Nephron (organoid): Measurements from ENCODE around the gene COPB2.

ENCODE experiments used
- H3K27ac Mint-ChIP-seq, 3 experiments: 2 replicates each; pipeline ENCODE4 v1.8.0; 2020; ENCODE audit warnings: mixed read lengths in 3 of 3, mild to moderate bottlenecking in 2 of 3, moderate library complexity in 1 of 3
- H3K27me3 Mint-ChIP-seq: 2 replicates; pipeline ENCODE4 v1.8.0; 2021; ENCODE audit warnings: low read depth, mild to moderate bottlenecking, moderate library complexity, mixed read lengths
- H3K36me3 Mint-ChIP-seq: 2 replicates; pipeline ENCODE4 v1.8.0; 2020; ENCODE audit warnings: low read depth, mixed read lengths
- H3K4me1 Mint-ChIP-seq: 2 replicates; pipeline ENCODE4 v1.8.0; 2020; ENCODE audit warnings: mixed read lengths
- H3K4me3 Mint-ChIP-seq, 3 experiments: 2 replicates each; pipeline ENCODE4 v1.8.0; 2020; ENCODE audit warnings: mild to moderate bottlenecking in 3 of 3, mixed read lengths in 3 of 3, moderate library complexity in 2 of 3
- H3K9me3 Mint-ChIP-seq: 2 replicates; pipeline ENCODE4 v1.8.0; 2020; ENCODE audit warnings: mixed read lengths
- TF ChIP-seq, protein P1 (sequence below), 3 experiments: fragments of 200-600 bp; sonication (generic); IDR thresholded peaks; one replicate each; pipeline ENCODE4 v1.5.0; 2021; ENCODE audit warnings: antibody characterized with exemption in 3 of 3; ENCODE audit not compliant: unreplicated experiment in 3 of 3

COPB2 gene

DNA sequence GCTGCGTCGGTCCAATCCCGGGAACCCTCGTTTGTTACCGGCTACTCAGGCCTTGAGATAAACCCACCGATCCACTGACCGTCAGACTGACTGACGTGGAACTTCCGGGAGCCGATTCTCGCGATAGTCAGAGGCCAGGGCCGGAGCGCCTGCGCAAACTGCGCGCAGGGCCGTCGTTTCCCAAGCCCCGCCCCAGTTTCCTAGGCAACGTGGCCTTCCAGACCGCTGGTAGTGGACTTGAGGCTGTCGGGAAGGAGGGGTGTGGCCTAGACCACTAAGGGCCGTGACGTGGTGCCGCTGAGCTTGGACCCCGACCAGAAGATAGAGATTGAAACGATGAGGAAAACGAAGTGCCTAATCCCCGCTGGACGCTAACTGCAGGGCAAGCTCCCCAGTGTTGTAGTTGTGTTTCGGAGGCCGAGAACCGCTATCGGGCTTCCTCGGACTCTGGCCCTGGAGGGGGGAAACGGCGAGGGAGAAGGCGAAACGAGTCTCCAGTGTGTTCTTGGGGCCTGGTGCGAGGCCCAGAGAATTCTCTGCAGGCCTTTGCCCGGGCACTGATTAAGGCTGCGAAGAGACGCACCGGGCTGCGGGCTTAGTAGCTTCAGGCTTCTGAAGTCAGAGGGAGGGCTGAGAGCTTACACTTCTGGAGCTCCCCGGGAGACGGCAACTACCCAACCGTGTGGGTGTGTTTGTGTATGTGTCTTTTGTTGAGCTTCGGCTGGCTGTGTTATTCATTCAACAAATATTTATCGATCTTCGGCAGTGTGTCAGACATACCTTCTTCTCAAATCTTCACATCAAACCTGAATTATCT is at the start of gene COPB2:
COPB2 (minus strand) TSS at position 96 of the 817 bp plus-strand sequence. CDS start 97 bp downstream, outside the sequence.
- TF ChIP-seq, protein P1, sequence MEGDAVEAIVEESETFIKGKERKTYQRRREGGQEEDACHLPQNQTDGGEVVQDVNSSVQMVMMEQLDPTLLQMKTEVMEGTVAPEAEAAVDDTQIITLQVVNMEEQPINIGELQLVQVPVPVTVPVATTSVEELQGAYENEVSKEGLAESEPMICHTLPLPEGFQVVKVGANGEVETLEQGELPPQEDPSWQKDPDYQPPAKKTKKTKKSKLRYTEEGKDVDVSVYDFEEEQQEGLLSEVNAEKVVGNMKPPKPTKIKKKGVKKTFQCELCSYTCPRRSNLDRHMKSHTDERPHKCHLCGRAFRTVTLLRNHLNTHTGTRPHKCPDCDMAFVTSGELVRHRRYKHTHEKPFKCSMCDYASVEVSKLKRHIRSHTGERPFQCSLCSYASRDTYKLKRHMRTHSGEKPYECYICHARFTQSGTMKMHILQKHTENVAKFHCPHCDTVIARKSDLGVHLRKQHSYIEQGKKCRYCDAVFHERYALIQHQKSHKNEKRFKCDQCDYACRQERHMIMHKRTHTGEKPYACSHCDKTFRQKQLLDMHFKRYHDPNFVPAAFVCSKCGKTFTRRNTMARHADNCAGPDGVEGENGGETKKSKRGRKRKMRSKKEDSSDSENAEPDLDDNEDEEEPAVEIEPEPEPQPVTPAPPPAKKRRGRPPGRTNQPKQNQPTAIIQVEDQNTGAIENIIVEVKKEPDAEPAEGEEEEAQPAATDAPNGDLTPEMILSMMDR (IDR thresholded peaks at IDR 0.05; ENCODE audit: unreplicated experiment in 3 of 3) = no peak
- Mint-ChIP-seq H3K27ac (peak within 1 kb of the TSS; percentile 98 to 99 (median 98)), H3K9me3 (no peaks in the 10 kb centered on the region), H3K4me3 (peak within 1 kb of the TSS; percentile 91 to 93 (median 92)), H3K36me3 (no peaks in the 10 kb centered on the region), H3K27me3 (no peaks in the 10 kb centered on the region), H3K4me1 (peaks cover 54% of the 10 kb centered on the region)

DNA sequence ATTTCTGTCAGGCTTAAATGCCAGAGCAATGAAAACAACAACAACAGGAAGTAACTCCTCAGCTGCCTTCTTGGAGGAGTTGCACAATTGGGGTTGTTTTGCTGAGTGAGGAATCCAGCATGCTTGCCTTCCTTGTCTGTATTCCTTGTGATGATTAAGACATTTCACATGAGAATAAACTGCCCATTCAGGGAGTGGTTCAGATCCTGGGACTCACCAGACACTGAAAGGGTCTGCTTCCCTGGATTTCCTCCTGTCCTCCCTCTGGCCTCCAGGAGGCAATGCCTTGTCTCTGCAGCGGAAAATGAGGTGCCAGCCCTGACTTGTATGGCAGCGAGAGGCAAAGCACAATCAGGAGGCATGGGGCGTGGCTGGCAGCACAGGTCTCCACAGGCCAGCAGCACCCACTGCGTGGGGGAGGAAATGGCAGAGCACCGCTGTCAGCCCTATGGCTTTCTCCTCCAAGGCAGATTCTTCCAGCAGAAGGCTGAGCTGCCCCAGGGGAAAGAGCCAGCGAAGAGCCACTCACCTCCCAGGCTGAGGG is 45.4 kb upstream of the COPB2 start:
- peaks cover 37% of the 10 kb centered on the region for H3K36me3 Mint-ChIP-seq

DNA sequence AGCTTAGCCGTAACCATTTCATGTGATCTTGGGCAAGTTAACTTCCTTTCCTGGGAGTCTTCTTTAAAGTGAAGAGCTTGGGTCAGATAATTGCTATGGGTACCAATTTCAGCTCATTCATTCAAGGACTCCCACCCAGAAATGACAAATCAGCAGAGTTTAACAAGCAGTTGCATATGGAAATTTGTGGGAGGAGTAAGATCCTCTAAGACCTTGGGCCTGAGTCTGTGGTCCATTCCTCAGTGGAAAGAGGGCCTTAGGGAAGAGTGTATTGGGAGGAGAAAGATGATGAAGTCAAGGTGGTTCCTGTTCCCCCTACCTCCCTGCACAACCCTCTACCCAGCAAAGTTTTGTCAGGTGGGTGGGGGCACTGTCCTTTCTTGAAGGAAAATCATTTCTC is 44.8 kb upstream of the COPB2 start:
- Mint-ChIP-seq H3K4me1 (peaks cover 6% of the 10 kb centered on the region), H3K27me3 (no peaks in the 10 kb centered on the region), H3K9me3 (peaks cover 2% of the 10 kb centered on the region), H3K36me3 (peaks cover 37% of the 10 kb centered on the region), H3K4me3 (no peak overlapping the region), H3K27ac (no peak overlapping the region)
- TF ChIP-seq, protein P1 (IDR thresholded peaks at IDR 0.05; ENCODE audit: unreplicated experiment in 3 of 3) = no peak

More for the DNA sequence above, 45.4 kb upstream of the COPB2 start:
- H3K9me3 Mint-ChIP-seq = peaks cover 2% of the 10 kb centered on the region
- TF ChIP-seq, protein P1 (IDR thresholded peaks at IDR 0.05; ENCODE audit: unreplicated experiment in 3 of 3) = no peak
- peaks cover 6% of the 10 kb centered on the region for H3K4me1 Mint-ChIP-seq
- no peak overlapping the region for H3K4me3 Mint-ChIP-seq
- peak overlapping the region in 1 of 3 experiments; percentile 28 for H3K27ac Mint-ChIP-seq
- no peaks in the 10 kb centered on the region for H3K27me3 Mint-ChIP-seq

DNA sequence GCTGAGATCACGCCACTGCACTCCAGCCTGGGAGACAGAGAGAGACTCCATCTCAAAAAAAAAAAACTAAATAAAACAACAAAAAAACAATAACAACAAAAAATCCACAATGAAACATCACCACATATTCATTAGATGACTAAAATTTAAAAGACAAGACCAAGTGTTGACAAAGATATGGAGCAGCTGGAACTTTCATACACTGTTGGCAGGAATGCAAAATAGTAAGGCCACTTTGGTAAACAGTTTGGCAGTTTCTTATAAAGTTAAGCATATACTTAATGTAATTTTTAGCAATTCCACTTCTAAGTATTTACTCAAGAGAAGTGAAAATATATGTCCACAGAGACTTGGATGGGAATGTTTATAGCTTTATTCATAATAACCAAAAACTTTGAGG is 43.6 kb upstream of the COPB2 start:
- Mint-ChIP-seq H3K9me3 (peaks cover 2% of the 10 kb centered on the region), H3K4me3 (no peak overlapping the region), H3K36me3 (peaks cover 37% of the 10 kb centered on the region), H3K27me3 (no peaks in the 10 kb centered on the region), H3K27ac (no peak overlapping the region), H3K4me1 (peaks cover 15% of the 10 kb centered on the region)
- TF ChIP-seq, protein P1 (IDR thresholded peaks at IDR 0.05; ENCODE audit: unreplicated experiment in 3 of 3) = no peak

DNA sequence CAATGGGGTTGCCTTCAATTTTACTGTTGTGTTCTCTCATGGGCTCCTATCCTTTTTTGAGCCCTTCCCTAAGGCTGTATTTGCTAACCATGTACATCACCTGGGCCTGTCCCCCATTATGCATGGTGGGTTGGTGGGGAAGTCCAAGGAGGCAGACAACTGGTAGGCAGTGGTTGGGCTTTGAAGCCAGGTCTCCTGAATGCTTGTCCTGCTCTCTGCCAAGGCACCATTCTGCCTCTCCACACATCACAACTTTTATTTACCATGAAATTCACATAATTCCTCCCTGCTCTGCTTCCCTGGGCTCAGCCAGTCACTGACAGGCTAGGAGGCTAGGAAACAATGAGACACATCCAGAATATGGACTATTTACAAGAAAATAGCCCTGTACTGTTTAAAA is 41.0 kb upstream of the COPB2 start:
- H3K36me3 Mint-ChIP-seq = peaks cover 22% of the 10 kb centered on the region
- no peak overlapping the region for H3K4me3 Mint-ChIP-seq
- H3K27ac Mint-ChIP-seq = peak overlapping the region in 1 of 3 experiments; percentile 19
- peaks cover 15% of the 10 kb centered on the region for H3K4me1 Mint-ChIP-seq
- H3K9me3 Mint-ChIP-seq = peaks cover 2% of the 10 kb centered on the region
- TF ChIP-seq, protein P1 (IDR thresholded peaks at IDR 0.05; ENCODE audit: unreplicated experiment in 3 of 3) = no peak
- H3K27me3 Mint-ChIP-seq = no peaks in the 10 kb centered on the region
